GM19099 (cell line): ENCODE data around the gene C2.

ENCODE experiments used
- POLR2A ChIP-seq: IDR thresholded peaks from 3 replicates; pipeline ENCODE4 v1.6.1; 2011; ENCODE audit warnings: low read depth; ENCODE audit not compliant: insufficient read length; ENCODE audit errors: extremely low read depth

The C2 gene

DNA sequence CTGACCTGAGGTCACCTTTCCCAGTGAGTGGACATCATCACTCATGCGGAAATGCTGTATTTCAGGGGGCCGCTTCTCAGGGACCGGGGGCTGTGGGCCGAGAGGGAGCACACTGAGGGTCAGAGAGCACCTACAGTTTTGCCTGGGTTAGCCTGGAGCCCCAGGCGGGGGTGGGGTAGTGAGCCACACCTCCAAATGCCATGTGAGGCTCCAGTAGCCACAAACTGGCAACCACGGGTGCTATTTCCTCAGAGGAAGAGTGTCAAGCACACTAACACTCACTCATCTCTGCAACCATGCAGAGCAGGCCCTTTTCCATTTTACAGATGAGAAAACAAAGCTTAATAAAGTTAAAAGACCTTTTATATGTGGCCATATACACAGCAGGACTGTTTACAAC is 34.7 kb upstream of the C2 start:
- TF ChIP-seq POLR2A: no peak

DNA sequence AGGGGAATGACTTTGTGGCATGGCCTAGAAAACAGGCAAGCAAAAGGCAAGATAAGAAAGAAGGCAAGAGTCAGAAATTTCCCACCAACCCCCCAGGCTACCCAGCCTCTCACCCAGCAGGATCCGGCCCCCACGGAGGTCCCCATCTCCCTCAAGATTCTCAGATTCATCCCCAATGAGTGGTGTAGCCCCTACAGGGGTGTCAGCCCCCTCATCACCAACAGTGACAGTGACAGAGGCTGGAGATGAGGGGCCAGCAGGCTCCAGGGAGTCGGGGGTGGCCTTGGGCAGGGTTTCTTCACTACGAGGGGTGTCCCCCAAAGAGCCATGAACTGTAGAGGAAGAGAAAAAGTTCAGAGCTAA is 31.0 kb upstream of the C2 start:
- TF ChIP-seq POLR2A: no peak

DNA sequence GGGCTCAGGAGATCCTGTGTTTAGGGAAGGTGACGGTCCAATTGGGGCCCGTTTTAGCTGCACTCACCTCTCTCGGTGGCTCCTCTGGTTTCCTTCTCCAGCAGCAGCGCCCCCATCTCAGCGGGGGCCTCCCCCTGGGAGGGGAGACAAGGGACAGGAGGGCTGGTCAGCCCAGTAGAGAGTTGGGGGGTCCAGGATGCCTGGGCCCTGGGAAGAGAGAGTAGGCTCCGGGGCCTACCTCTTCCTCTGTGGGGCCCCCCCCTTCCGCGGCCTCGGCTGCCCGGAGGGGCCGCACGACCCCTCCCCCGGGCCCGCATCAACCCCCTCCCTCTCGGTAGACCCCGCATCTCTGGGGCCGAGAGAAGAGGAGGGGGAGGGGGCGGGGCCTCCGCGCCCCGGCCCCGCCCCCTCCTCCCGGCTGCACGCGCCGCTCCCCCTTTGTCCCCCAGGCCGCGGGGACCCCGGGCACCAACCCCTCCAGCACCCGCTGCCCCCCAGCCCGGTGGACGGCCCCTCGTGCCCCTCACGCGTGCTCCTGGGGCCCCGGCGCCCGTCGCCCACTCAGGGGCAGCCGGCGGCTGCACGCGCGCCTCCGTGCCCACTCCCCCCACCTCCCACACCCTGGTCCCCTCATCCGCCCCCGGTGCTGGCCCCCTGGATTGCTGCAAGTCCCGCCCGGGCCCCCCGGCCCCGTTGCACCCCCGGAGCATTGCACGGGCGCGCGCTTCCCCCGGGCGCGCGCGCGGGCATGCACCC is 30.5 kb upstream of the C2 start:
- TF ChIP-seq POLR2A: no peak

DNA sequence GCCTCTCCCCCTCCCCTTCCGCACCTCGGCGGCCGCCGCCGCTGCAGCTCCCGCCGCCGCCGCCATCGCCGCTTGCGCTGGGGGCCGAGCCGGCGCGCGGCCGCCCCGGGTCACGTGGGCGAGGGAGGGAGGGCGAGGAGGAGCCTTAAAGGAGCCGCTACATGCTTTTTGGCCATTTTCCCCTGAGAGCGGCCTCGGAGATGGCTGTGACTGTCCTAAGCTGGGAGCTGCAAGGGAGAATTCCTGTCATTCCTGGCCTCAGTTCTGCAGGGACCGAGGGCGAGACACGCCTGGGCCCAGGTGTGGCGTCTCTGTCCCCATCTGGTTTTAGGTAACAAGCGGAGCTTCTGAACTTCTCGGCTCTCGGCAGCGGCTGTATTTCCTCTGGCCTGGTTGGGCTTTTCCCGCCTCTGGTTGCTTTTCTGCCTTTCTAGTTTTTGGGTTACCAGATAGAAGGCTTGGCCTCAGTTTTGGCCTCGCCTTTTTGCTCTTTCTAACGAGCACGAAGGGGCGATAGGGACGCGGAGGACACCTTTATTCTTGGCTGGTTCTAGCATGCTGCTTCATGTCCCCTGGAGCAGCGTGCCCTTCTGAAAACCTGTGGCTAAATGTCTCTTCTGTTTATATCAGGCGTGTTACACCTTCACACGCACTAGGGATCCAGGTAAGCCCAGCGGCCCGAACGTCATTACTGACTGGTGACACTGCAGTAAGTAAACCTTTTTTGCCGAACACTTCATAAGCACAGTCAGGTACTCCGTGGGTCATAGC is 29.7 kb upstream of the C2 start, which contains the start of gene EHMT2:
Gene EHMT2 (minus strand): TSS at position 87 of the 771 bp plus-strand sequence. CDS start 21 bp downstream, at position 66.
- TF ChIP-seq POLR2A: peak; percentile 60

DNA sequence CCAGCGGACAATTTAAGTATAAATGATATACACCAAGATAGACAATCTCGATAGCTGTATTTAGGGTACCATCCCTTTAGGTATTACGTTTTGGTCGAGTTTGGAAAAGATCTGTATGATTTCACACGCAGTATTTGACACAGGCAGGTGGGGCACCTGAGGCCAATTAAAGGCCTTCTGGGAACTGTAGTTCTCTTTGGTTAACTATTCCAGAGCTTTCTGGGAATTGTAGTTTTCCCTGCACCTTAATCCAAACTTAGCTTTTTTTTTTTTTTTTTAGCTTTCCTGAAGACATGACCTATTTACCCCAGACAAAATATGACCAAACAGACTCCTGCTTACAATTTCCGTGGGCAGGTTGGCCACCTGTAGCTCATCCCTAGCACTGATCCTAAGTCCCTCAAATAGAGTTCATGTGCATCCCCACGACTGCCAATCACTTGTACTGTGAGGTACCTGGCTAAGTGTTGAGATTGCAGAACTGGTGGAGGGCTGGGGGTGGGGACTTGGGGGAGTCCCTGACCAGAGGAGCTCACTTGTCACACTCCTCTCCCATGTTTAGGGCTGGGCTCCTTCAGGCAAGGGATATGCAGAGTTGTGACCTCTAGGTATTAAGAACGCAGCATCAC is 29.0 kb upstream of the C2 start:
- TF ChIP-seq POLR2A: no peak

DNA sequence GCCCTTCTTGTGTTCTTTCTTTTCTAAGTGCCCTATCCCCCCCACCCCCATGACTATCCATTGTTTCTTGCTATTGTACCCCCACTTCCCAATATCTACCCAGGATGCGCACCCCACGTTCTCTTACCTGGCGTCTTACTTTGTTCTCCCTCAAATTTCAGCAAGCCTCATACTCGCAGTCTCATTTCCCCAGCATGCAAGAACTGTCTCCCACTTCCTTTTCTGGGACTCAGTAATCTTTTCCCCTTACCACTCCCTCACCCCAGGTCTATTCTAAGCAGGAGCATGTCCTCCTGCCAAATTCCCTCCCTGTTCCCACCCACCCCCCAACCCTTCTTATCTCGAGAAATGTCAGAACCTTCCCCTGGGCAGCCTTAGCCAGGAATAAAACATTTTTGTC is 28.3 kb upstream of the C2 start:
- TF ChIP-seq POLR2A: no peak

DNA sequence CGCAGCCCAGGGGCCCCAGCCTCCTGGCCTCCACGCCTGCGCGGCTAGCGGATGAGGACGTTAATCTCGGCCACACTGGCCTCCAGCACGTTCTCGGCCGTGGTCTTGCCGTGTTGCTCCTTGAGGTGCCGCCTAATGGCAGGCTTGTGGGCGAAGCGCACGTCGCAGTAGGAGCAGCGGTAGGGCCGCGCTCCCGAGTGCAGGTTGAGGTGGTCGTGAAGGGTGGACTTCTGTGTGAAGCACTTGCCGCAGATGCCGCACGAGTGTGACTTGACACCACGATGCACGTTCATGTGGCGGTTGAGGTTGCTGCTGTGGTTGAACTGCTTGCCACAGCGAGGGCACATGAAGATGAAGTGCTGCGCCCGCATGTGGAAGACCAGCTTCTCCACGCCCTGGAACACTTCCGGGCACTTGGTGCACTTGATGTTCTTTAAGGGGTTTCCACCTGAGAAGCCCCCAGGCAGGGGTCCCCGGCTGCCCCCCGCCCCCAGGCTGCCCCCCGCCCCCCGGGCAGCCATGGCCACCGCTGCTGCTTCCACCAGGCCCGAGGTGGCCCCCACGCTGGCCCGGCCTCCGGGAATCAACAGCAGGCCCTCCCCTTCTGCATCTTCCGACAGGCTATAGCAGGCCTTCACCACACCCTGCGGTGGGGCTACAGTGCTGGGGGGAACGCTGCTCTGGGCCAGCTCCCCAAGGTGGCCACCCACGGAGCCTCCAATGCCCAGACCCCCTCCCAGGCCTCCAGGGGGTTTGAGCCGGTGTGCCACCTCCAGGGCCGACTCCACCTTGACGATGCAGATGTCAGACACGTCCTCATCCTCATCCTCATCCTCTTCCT is 27.4 kb upstream of the C2 start:
- TF ChIP-seq POLR2A: no peak

DNA sequence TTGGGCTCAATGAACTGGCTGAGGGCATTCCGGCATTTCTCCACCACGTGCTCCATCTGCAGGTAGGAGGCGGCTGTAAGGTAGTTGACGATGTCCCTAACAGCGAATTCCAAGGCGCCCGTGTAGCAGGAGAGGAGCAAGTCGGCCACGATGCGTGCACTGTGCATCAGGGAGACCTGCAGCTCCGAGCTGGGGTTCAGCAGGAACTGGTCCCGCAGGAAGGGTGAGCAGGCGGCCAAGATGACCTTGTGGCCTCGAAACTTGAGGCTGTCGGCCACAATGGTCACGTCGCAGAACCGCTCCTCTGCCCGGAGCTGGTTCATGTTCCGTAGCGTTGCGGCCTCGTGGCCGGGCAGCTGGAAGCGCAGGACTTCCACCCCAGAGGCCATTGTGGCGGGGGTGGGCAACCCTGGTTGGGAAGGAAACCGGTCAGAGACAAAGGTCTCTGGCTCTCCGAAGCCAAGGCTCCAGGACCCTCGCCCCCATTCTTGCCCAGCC is 26.6 kb upstream of the C2 start:
- no peak for TF ChIP-seq POLR2A

DNA sequence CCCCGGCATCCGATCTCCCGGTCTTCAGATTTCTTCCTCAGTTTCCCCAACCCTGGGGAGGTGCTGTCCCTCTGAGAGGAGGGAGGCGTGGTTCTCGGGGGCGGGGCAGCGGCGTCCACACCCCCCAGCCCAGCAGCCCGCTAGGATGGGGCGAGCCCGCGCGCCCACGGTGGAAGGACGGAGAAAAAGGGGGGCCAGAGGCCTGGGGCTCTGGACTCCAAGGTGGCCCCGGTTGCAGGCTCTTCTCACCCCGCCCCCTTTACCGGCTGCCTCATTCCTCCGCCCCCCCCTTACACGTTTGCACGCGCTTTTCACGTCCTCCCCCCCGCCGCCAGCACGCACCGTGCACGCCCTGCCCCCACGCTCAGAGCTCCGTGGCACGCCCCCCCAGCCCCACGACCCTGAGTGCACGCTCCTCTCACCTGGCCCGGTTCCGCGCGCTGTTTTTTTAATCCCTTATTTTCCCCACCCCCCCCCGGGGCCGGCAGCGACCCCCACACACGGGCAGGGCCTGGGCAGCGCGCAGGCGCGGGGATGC is 26.0 kb upstream of the C2 start:
- TF ChIP-seq POLR2A: no peak

DNA sequence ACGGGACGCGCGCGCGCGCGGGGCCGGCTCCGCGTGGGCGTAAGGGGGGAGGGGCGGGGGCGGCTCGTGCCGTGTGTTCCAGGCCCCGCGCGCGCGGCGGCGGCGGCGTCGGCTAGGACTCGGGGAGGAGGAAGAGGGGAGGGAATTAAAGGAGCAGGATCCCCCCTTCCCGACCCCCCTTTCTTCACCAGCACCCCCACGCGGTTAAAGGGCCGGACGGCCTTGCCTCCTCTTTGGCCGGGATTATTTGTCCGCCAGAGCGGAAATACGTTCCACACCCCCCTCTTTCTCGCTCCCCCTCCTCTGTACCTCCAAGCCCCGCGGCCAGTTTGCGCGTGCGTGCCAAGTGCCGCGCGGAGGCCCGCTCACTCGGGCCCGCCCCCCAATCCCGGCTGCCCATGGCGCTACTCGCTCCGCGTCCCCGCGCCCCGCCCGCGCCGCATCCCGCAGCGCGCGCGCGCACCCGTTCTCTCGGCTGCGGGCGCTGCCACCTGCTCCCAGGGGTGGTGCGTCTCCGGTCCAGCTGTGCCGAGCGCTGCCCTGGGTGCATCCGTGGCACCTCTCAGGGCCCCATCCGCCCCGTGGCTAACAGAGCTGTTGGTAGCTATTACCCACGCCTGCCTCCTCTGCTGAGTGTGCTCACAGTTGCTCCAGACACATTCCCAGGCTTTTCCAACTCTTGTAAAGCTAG is 25.4 kb upstream of the C2 start, which contains the start of gene ZBTB12:
Gene ZBTB12 (minus strand): TSS at position 134 of the 691 bp plus-strand sequence. CDS start 781 bp downstream, outside the sequence.
- peak; percentile 54 for TF ChIP-seq POLR2A

DNA sequence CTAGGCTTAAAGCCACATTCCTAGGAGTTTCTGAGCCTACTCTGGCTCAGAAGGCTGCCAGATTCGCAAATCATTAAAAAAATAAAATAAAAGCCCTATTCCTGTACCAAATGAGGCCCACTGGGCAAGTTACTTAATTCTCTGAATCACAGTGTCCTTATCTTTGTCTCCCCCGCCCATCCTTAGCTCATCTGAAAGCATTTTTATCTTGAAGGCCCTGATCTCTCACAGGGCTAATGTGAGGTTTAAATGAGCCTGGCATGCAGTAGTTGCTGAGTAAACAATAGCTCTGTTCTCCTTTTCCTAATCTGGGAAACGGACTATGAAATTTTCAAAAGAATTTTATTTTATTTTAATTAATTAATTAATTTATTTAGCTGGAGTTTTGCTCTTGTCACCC is 23.6 kb upstream of the C2 start:
- TF ChIP-seq POLR2A: no peak

DNA sequence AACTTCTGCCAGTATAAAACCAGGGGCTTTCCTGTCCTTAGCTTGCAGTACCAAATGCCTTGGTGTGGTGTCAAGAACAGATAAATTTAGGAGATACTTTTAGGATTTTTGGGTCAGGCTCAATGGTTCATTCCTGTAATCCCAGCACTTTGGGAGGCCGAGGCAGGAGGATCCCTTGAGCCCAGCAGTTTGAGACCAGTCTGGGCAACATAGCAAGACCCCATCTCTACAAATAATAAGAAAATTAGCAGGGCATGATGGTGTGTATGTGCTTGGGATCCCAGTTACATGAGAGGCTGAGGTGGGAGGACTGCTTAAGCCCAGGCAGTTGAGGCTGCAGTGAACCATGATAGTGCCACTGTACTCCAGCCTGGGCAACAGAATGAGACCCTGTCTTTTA is 22.5 kb upstream of the C2 start:
- no peak for TF ChIP-seq POLR2A

DNA sequence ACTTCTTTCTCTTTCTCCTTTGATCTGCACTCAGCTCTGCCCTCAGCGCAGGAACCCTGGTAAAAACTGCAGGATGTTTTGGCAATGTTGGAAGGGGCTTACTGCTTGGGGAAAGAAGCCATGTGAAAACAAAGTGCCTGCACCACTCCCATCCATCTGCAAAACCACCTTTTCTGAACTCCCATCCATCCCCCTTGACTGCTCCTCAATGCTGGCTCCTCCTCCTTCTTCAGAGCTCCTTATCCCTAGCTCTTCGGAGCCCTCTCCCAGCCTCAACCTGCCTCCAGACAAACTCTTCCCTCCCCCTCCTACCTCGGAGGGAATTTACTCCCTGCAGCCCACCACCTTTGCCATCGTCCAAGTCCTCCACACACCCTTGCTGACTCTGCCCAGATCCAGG is 21.4 kb upstream of the C2 start:
- TF ChIP-seq POLR2A: no peak
